Measurements from ENCODE around the gene KLC4. TPM values are rescaled to one million over a fixed set of nuclear protein-coding genes. Genes with fewer than 3 reads are reported as not detected.

KLC4 gene
- total and polyA plus RNA-seq, 4 donors: 16.1 to 36.0 (median 26.4) TPM

DNA sequence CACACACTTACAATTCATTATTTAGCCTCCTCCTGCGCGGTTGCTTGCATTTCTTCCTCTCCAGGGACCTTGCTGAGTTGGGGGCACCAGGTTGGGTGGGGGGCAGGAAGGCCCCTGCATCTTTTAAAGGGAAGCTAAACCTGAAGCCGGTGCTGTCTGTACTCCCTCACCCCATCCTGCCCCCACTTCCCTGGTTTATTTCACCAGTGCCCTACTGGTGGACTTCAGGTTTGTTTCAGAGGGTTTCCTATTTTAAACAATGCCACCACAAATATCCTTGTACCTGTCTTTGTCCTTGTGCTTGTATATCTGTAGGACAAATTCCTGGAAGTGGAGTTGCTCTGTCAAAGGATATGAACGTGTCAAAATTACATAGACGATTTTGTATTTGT, 37.7 kb downstream of the KLC4 start:
- Histone ChIP-seq H3K9ac (ENCODE audit: insufficient read depth in 1 of 2, low read length in 2 of 2) (no peak overlapping the region), H3K36me3 (ENCODE audit: control insufficient read depth in 4 of 4, insufficient read depth in 4 of 4, low read length in 4 of 4) (peaks cover 0 to 2% (median 0%) of the 10 kb centered on the region in 4 donors), H3K9me3 (ENCODE audit: control insufficient read depth in 4 of 4, insufficient read depth in 3 of 4, low read length in 3 of 4) (no peaks in the 10 kb centered on the region), H3K4me1 (ENCODE audit: control insufficient read depth in 5 of 5, insufficient read depth in 5 of 5, low read length in 5 of 5) (peaks cover 0 to 55% (median 27%) of the 10 kb centered on the region in 5 donors), H3K27ac (ENCODE audit: low read depth in 1 of 2, low read length in 1 of 2) (peak overlapping the region in 1 of 2 donors; percentile 91), H3K27me3 (ENCODE audit: control insufficient read depth in 3 of 3, insufficient read depth in 3 of 3, low read length in 2 of 3) (no peaks in the 10 kb centered on the region), H3K4me3 (no peak overlapping the region)
- DNase-seq: no peak
- no peak for TF ChIP-seq CTCF (IDR thresholded peaks at IDR 0.05; ENCODE audit: control extremely low read depth, extremely low read depth)
- 24 to 53% methylated on average over 5 of the region's 5 CpGs for WGBS, 2 donors
- ATAC-seq (ENCODE audit: insufficient read depth, low FRiP score): no peak

DNA sequence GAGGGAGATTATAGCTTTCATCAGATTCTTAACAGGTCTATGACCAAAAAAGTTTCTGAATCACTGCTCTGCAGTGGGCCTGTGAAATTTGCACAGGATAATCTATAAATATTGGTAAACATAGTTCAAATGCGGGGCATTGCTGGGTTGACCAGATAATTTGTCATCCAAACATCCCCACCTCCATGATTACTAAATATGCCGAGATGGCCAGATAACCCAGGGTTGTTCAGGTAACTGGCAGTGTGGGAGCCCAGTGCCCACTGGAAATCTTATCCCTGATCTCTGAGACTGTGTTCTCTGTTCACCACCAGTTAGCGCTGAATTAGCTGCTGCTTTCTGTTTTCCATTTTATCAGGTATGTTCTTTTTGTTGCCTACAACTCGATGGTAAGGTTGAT, 38.1 kb downstream of the KLC4 start:
- Histone ChIP-seq H3K27ac (ENCODE audit: low read depth in 1 of 2, low read length in 1 of 2) (peak overlapping the region in 1 of 2 donors; percentile 46), H3K9ac (ENCODE audit: insufficient read depth in 1 of 2, low read length in 2 of 2) (no peak overlapping the region), H3K36me3 (ENCODE audit: control insufficient read depth in 4 of 4, insufficient read depth in 4 of 4, low read length in 4 of 4) (peaks cover 0 to 2% (median 0%) of the 10 kb centered on the region in 4 donors), H3K27me3 (ENCODE audit: control insufficient read depth in 3 of 3, insufficient read depth in 3 of 3, low read length in 2 of 3) (no peaks in the 10 kb centered on the region), H3K9me3 (ENCODE audit: control insufficient read depth in 4 of 4, insufficient read depth in 3 of 4, low read length in 3 of 4) (no peaks in the 10 kb centered on the region), H3K4me3 (no peak overlapping the region), H3K4me1 (ENCODE audit: control insufficient read depth in 5 of 5, insufficient read depth in 5 of 5, low read length in 5 of 5) (peaks cover 0 to 55% (median 27%) of the 10 kb centered on the region in 5 donors)
- 72 to 76% methylated on average over 4 of the region's 4 CpGs for WGBS, 2 donors
- TF ChIP-seq CTCF (IDR thresholded peaks at IDR 0.05; ENCODE audit: control extremely low read depth, extremely low read depth): no peak
- DNase-seq (no peak), ATAC-seq (ENCODE audit: insufficient read depth, low FRiP score) (no peak)

DNA sequence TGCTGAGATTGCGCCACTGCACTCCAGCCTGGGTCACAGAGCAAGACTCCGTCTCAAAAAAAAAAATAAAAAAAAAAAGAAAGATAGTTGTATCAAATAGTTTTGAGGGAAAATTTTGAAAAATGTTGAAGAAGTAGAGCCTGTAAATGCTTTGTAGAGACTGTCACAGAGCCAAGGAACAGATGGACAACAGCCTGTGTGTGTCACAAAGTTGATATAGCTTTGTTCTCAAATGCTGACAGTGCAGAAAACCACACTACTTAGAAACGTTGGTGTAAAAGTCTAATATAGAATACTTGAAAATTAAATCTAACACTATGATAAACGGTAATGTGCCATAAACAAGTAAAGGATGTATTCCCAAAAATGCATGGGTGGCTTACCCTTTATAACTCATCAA, 42.1 kb downstream of the KLC4 start:
- H3K4me3 ChIP-seq: no peak overlapping the region
- no peaks in the 10 kb centered on the region for H3K27me3 ChIP-seq (ENCODE audit: control insufficient read depth in 3 of 3, insufficient read depth in 3 of 3, low read length in 2 of 3)
- peaks cover 0 to 24% (median 16%) of the 10 kb centered on the region in 5 donors for H3K4me1 ChIP-seq (ENCODE audit: control insufficient read depth in 5 of 5, insufficient read depth in 5 of 5, low read length in 5 of 5)
- WGBS, 2 donors: 66 to 79% methylated on average over 4 of the region's 4 CpGs
- no peak overlapping the region for H3K27ac ChIP-seq (ENCODE audit: low read depth in 1 of 2, low read length in 1 of 2)
- peaks cover 0 to 5% (median 2%) of the 10 kb centered on the region in 4 donors for H3K36me3 ChIP-seq (ENCODE audit: control insufficient read depth in 4 of 4, insufficient read depth in 4 of 4, low read length in 4 of 4)
- H3K9ac ChIP-seq (ENCODE audit: insufficient read depth in 1 of 2, low read length in 2 of 2): no peak overlapping the region
- ATAC-seq (ENCODE audit: insufficient read depth, low FRiP score) (no peak), DNase-seq (peak; percentile 64 to 90 (median 83))
- no peak for TF ChIP-seq CTCF (IDR thresholded peaks at IDR 0.05; ENCODE audit: control extremely low read depth, extremely low read depth)
- no peaks in the 10 kb centered on the region for H3K9me3 ChIP-seq (ENCODE audit: control insufficient read depth in 4 of 4, insufficient read depth in 3 of 4, low read length in 3 of 4)
